Midbrain (tissue), 1 donor: Measurements from ENCODE around the gene PYGL.

Experiments
- DNase-seq: peaks from one replicate; lab custom pipeline; 2025; lab: John Stamatoyannopoulos, UW

Gene PYGL

DNA sequence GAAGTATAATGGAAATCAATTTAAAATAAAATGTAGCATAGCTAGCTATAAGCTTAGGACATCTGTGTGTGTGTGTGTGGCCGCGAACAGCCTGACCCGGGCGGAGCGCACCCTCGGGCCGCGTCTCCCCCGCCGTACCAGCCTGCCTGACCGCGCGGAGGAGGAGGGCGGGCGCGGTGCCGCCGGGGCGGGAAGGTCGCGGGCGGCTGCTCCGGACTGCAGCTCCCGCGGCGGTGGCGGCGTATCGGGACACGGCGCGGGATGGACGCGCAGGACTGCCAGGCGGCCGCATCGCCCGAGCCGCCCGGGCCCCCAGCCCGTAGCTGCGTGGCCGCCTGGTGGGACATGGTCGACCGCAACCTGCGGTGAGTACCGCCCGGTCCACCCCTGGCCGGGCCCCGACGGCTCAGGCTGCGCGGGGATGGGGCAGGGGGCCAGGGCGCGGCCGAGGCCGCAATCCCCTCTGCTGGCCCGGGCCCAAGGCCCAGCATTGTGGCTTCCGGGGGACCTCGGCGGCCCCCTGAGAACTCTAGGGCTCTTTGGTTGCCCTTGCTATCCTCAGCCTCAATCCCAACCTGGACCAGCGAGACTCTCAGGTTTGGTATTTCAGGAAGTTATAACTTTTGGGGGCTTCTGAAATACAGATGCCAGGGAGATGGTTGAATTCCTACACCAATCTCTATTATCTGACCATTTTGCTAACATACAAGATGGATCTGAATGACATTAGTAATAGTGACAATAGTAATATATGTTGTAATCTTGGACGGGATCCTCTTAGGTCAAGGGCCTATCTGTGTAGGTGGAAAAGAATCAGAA is 72.2 kb downstream of the PYGL start, which contains the start of gene ABHD12B:
Gene ABHD12B (plus strand): TSS at position 140 of the 819 bp plus-strand sequence. CDS start 122 bp downstream, at position 262.
- no peak for DNase-seq

DNA sequence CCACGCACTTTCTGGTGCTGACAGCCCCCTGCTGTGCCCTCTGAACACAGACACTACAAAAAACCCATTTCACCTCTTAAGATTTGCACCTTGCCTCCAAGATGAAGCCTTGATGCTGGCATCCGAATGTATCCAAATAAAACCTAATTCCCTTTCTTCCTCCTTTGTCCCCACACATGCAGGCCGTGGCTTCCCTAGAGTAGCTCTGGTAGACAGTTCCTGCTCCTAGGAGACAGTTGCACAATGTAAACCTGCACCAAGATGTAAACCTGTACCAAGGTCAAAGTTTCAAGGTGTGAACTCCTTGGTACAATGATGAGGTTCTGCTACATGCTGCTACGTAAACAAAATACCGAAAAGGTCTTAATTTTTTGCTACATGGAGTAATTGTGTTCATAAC is 73.1 kb downstream of the PYGL start:
- DNase-seq = no peak

DNA sequence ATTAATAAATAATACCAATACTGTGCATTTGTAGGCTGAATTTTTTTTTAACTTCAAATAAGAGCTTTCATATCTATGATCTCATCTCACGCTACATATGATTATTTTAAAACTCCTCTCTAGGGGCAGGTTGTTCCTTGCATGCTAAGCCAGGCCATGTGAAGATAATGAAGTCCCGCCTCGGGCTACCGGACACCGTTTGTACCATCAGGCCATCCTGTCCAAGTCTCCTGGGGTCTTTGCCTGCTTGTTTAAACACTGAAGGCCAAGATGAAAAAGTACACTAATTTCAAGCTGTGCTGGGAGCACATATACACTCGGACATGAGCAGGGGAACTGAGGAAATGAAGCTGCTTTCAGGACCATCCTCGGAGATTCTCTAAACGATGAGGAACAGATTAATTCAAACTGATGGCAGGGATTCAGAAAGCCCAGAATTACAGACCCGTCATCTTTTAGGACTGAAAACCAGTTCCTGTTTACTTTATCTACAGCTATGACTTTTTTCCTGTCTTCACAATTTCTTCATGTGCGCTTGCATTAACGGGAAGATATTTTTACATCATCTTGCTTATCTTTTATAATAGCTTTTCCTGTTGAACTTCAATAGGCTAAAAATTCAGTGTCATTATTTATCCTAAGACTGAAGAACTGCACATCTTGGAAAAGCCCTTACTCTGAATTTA is 78.7 kb downstream of the PYGL start:
- DNase-seq = no peak

DNA sequence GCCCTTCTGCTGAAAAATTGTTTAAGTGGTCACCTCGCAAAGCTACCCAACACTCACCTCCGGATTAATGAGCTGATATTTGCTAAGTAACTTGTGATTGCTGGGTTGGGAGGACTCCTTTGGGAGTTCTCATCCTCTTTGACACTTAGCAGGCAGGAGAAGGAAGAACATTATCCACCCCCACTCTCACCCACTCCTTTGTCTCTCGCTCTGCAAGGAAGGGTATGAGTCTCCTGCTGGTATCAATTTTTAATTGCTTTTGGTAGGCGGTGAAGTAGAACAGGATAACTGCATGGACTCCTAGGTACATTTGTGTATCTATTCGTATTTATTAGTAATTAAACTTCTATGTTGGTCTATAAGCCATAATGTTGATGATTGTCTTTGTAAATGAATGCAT is 79.3 kb downstream of the PYGL start:
- DNase-seq = no peak

DNA sequence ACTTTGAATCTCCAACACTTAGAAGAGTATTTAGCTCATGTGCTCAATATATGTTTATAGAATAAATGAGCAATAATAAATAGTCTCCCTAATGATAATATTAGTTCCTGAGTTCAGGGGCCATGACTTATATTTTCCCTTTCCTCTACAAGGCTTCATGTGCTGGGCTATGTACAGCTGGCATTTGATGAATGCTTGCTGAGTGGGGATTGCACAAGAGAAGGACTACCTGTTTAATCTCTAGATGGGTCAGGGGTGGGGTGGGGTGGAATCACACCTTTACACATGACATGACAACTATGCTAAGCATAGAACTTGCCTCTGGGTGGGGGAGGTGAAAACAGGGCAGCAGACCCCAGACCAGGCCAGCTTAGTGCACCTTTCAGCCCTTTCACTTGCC is 80.0 kb downstream of the PYGL start:
- DNase-seq = no peak

DNA sequence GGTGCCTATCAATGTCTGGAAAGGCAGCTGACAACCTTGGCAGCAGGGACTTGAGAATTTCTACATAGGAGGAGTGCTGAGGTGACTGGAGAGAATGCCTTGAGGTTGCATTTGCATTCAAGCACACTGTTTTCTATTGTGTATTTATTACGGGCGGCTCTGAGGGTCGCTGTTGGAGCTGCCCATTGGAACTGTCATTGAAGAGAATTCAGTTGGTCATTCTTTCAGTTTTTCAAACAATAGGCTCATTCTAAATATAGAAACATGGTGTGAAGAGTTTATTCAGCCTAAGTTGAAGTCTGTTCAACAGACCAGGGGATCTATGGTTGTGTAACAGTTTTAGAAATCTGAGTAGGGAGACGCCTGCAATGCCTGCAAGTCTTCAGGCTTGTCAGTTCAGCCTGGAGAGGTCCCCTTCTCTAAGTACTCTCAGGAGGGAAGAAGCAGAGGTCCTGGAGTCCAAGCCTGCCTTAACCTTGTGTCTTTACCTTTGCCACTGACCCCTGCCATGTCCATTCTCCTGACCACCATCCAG is 82.2 kb downstream of the PYGL start:
- DNase-seq = no peak

DNA sequence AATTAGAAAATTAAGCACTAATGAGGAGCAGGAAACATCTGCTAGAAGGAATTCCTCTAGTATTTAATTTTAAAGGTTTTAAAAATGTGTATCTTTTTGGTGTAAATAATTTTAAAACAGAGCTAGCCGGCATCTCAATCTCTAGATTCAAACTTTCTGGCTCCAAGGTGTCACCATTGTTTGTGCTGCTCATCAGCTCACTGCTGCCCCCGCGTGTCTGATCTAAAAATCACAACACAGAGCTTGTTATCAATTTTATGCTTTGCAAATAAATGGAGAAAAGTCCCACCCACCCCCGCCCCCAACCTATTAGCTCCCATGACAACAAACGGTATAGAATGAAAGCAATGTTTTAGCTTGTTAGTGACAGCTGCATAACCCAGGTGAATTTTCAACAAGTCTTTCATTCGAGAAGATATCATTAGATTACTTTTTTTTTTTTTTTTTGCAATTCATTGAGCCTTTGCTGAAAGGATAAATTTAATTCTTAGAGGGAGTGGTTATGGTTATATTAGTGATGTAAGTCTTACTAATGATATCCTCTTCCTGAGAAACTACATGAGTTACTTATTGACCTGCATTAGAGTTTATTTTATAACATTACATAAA is 83.7 kb downstream of the PYGL start:
- peak; percentile 80 for DNase-seq

DNA sequence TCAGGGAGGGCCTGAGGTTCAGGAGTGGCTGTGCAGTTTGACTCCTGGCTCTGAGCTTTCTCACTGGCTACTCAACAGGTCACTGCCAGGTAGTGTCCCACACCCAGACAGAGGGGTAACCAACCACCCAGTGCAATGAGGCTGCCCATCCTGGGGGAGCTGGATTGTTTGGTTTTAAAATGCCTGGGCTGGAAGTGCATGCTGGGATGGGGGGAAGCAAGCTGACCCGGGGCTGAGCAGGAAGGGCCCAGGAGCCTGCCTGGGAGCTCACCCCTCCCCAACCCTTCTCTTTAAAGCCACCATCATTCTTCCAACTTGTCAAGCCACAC is 85.0 kb downstream of the PYGL start:
- DNase-seq = no peak

DNA sequence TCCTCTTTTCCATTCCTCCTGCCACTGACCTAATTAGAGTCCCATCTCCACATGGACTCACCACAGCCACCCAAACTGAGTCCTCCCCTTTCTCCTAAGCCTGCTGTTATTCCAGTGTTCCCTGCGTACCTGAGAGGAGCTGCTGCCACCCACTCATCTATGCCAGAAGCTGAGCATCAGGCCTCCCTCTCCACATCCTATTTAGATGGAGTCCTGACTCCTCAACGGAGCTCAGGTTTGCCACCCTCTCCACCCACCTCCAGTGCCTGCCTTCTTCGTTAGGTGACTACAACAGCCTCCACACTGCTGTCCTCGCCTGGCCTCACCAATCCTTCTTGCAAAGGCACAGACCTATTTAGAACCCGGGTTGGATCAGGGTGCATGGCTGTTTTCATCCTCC is 87.6 kb downstream of the PYGL start:
- no peak for DNase-seq

DNA sequence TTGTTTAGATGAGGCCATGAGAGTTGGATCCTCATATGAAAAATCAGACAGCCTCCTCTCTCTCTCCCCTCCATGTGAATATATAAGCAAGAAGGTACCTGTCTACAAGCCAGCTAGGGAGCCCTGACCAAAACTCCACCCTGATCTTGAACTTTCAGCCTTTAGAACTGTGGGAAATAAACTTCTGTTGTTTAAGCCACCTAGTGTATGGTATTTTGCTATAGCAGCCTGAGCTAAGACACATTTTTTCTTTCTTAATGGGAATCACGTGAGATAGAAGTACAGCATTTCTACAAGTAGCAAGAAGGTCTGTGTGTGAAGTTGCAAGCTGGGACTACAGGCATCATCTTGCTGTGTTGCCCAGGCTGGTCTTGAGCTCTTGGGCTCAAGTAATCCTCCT is 88.7 kb downstream of the PYGL start:
- DNase-seq = no peak
